RWPE1 (cell line): ENCODE results near the gene XRN1.
"Not testable (repeated sequence)": the region's sequence is repeated elsewhere in the genome, so short reads cannot be mapped to it uniquely, and the experiment has no call there.

ENCODE experiments used
- CTCF ChIA-PET: fragments of 350-600 bp; sonication (Branson Sonifier 250); formaldehyde crosslinking; extraction: SDS; loops from one replicate; lab custom pipeline; 2021; lab: Yijun Ruan, JAX
- POLR2A ChIA-PET: fragments of 400-600 bp; formaldehyde crosslinking; extraction: SDS; loops from one replicate; lab custom pipeline; 2020; ENCODE audit warnings: antibody characterized with exemption; ENCODE audit not compliant: low non-redundant PET; lab: Yijun Ruan, JAX
- DNase-seq: peaks from one replicate; pipeline ENCODE4 v3.0.0; 2012; ENCODE audit warnings: low spot score
- H3K27ac ChIP-seq: fragments of 450-650 bp; 2 replicates; pipeline ENCODE4 v1.5.1; 2017
- TF ChIP-seq, protein P1 (sequence below): fragments of 450-650 bp; conservative IDR thresholded peaks from 2 replicates; pipeline ENCODE4 v1.5.1; 2017; ENCODE audit warnings: low read depth, mild to moderate bottlenecking

The XRN1 gene

GRCh38 chr3:142363936-142364467 is 83.8 kb downstream of the XRN1 start:
- no peak overlapping the region for H3K27ac ChIP-seq
- no peak for DNase-seq
- CTCF ChIA-PET, result interaction anchor here (0.5 to 0.7 kb wide), 3 partner anchors 18 to 763 kb away, joined by 3 read pairs; no protein-coding TSS in a partner anchor
- POLR2A ChIA-PET, result no interaction called here
- TF ChIP-seq, protein P1, sequence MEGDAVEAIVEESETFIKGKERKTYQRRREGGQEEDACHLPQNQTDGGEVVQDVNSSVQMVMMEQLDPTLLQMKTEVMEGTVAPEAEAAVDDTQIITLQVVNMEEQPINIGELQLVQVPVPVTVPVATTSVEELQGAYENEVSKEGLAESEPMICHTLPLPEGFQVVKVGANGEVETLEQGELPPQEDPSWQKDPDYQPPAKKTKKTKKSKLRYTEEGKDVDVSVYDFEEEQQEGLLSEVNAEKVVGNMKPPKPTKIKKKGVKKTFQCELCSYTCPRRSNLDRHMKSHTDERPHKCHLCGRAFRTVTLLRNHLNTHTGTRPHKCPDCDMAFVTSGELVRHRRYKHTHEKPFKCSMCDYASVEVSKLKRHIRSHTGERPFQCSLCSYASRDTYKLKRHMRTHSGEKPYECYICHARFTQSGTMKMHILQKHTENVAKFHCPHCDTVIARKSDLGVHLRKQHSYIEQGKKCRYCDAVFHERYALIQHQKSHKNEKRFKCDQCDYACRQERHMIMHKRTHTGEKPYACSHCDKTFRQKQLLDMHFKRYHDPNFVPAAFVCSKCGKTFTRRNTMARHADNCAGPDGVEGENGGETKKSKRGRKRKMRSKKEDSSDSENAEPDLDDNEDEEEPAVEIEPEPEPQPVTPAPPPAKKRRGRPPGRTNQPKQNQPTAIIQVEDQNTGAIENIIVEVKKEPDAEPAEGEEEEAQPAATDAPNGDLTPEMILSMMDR, result no peak

DNA sequence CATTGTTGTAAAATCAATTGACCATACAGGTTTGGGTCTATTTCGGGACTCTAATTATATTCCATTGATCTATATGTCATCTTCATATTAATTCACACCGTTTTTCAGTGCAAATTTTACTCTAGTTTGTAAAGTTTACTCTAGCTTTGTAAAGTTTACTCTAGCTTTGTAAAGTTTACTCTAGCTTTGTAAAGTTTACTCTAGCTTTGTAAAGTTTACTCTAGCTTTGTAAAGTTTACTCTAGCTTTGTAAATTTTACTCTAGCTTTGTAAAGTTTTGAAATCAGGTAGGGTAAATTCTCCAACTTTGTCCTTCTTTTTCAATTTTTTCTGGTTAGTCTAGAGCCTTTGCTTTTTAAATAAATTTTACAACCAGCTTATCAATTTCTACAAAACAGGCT is 84.4 kb downstream of the XRN1 start:
- CTCF ChIA-PET, result interaction anchor here (0.5 kb wide), 1 partner anchor 18 kb away, joined by 3 read pairs; no protein-coding TSS in a partner anchor
- DNase-seq, H3K27ac ChIP-seq, POLR2A ChIA-PET: not testable (repeated sequence)

- no peak for DNase-seq
- CTCF ChIA-PET, result no interaction called here
- no peak overlapping the region for H3K27ac ChIP-seq
- POLR2A ChIA-PET, result no interaction called here
- TF ChIP-seq, protein P1, result no peak
Measured at GRCh38 chr3:142359367-142359766, 88.5 kb downstream of the XRN1 start.

GRCh38 chr3:142356818-142357217 is 91.0 kb downstream of the XRN1 start:
- POLR2A ChIA-PET, result no interaction called here
- H3K27ac ChIP-seq, result no peak overlapping the region
- TF ChIP-seq, protein P1, result no peak
- DNase-seq, result no peak
- CTCF ChIA-PET, result no interaction called here

DNA sequence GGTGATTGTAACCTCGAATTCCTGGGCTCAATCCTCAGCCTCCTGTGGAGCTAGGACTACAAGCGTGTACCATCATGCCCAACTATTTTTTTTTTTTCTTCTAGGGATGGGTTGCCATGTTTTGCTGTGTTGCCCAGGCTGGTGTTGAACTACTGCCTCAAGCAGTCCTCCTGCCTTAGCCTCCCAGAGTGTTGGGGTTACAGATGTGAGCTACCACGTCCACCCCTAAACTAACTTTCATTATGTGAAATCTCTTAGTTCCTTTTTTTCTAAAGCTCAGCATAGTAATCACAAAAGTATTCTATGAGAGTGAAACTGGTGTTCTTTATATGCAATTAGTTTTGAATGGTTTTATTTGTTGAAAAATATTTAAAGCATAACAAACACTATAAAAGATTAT is 92.1 kb downstream of the XRN1 start:
- CTCF ChIA-PET, result interaction anchor here (0.6 kb wide), 1 partner anchor 76 kb away, joined by 3 read pairs; no protein-coding TSS in a partner anchor
- POLR2A ChIA-PET, result no interaction called here
- H3K27ac ChIP-seq, result no peak overlapping the region
- DNase-seq, result no peak
- TF ChIP-seq, protein P1, result no peak

DNA sequence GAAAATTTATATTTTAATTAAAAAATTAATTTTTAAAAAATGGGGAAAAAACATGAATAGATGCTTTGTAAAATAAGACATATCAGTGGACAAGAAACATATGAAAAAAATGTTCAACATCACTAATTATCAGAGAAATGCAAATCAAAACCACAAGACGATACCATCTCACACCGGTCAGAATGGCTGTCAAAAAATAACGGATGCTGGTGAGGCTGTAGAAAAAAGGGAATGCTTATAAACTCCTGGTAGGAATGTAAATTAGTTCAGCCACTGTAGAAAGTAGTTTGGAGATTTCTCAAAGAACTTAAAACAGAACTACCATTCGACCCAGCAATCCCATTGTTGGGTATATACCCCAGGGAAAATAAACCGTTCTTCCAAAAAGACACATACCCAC is 93.8 kb downstream of the XRN1 start:
- CTCF ChIA-PET, result no interaction called here
- no peak overlapping the region for H3K27ac ChIP-seq
- POLR2A ChIA-PET, result no interaction called here
- no peak for DNase-seq
- TF ChIP-seq, protein P1, result no peak

DNA sequence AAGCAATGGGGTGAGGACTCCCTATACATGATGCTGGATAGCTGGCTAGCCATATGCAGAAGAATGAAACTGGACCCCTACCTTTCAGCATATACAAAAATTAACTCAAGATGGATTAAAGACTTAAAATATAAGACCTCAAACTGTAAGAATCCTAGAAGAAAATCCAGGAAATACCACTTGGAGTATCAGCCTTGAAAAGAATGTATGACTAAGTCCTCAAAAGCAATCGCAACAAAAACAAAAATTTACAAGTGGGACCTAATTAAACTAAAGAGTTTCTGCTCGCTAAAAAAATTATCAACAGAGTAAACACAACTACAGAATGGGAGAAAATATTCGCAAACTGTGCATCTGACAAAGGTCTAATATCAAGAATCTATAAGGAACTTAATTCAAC is 94.3 kb downstream of the XRN1 start:
- DNase-seq, result no peak
- no peak overlapping the region for H3K27ac ChIP-seq
- TF ChIP-seq, protein P1, result no peak
- ChIA-PET CTCF (no interaction called here), POLR2A (no interaction called here)

- DNase-seq, H3K27ac ChIP-seq, POLR2A ChIA-PET, CTCF ChIA-PET: not testable (repeated sequence)
Measured at GRCh38 chr3:142352698-142353097, 95.1 kb downstream of the XRN1 start.
